T-helper 2 cell treated with Interferon-gamma antibody and Interleukin-4, amounts not matched to agents 5 μg/mL and 100 μg/mL, for 36 hours (primary cell): Measurements from ENCODE around the gene HOXC10.

ENCODE experiments used
- DNase-seq: peaks from one replicate; pipeline ENCODE4 v3.0.0; 2021; ENCODE audit warnings: low spot score
- H3K27ac Mint-ChIP-seq: one replicate; pipeline ENCODE4 v1.8.0; 2021; ENCODE audit warnings: mild to moderate bottlenecking, mixed read lengths
- H3K27me3 Mint-ChIP-seq: one replicate; pipeline ENCODE4 v1.8.0; 2021; ENCODE audit warnings: low read depth, mixed read lengths
- H3K36me3 Mint-ChIP-seq: one replicate; pipeline ENCODE4 v1.8.0; 2021; ENCODE audit warnings: low read depth, mixed read lengths
- H3K4me1 Mint-ChIP-seq: one replicate; pipeline ENCODE4 v1.8.0; 2021; ENCODE audit warnings: low read depth, mixed read lengths
- H3K4me3 Mint-ChIP-seq: one replicate; pipeline ENCODE4 v1.8.0; 2022; ENCODE audit warnings: mild to moderate bottlenecking, moderate library complexity, mixed read lengths
- H3K9me3 Mint-ChIP-seq: one replicate; pipeline ENCODE4 v1.8.0; 2021; ENCODE audit warnings: mixed read lengths

Gene HOXC10

DNA sequence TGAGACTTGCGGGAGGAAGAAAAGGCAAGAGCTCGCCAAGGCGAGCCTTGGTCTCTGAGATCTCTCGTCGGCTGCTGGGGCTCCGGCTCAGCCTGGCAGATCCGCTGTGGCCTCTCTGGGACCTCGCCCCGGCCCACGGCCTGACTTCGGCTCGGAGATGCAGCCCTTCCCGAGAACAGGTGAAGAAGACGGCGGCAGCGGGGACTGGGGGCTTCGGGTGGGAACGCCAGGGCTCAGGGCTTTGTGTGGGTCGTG is 9.0 kb downstream of the HOXC10 start:
- Mint-ChIP-seq H3K4me3 (peak overlapping the region; percentile 7), H3K4me1 (peaks cover 27% of the 10 kb centered on the region), H3K36me3 (no peaks in the 10 kb centered on the region)

DNA sequence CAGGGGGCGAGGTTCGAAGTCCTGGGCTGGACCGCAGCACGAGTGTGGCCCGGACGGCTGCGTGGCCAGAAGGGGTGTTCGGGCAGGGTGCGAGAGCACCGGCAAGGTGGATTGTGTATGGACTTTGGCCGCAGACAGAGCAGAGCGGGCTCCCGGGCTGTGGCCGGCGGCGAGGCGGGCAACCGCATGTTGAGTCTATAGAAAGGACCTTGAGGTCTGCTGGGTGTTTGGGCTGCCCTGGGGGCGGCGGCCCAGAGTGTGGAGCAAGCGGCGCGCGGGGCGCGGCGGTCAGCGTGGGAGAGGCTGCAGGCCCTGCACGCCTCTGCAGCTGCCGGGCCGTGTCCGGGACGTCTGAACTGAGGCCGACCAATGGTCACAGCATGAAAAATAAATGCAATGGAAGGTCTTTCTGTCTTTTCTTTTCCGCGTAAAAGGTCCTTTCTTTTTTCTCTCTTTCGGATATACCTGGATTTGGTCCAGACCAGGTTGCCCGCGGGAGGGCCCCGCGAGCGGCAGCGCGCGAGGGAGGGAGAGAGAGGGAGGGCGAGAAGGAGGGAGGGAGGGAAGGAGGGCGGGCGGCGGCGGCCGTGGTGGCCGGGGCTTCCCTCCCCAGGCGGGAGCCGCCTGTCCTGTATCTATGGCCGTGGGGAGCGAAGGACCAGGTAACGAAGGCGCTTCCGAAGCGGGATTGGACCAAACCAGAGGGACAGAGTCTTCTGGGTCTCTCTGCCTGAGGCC is 9.5 kb downstream of the HOXC10 start:
- Mint-ChIP-seq H3K4me3 (peak overlapping the region; percentile 26), H3K9me3 (no peaks in the 10 kb centered on the region), H3K4me1 (peaks cover 23% of the 10 kb centered on the region)

More for the DNA sequence above, 9.0 kb downstream of the HOXC10 start:
- Mint-ChIP-seq H3K27ac (no peak overlapping the region), H3K27me3 (peaks cover 92% of the 10 kb centered on the region), H3K9me3 (no peaks in the 10 kb centered on the region)
- no peak for DNase-seq

DNA sequence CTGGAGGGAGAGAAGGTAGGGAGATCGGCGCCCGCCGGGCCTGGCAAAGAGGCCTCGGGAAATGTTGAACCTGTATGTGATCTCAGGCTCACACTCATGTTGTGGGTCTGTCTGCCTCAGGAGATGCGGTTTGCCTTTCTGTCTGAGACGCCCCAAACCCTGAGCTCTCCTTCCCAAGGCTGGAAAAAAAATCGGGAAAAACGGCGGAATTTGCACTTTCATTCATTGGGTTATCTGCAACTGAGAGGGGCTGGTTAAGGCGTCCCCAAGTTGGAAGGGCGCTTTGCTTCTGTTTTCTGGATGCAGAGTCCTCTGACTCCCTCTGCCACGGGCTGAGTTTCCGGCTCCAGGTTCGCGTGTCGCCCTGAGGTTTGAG is 10.0 kb downstream of the HOXC10 start:
- no peak for DNase-seq
- peaks cover 92% of the 10 kb centered on the region for H3K27me3 Mint-ChIP-seq
- no peaks in the 10 kb centered on the region for H3K9me3 Mint-ChIP-seq
- H3K4me1 Mint-ChIP-seq, result peaks cover 19% of the 10 kb centered on the region
- no peaks in the 10 kb centered on the region for H3K36me3 Mint-ChIP-seq
- no peak overlapping the region for H3K27ac Mint-ChIP-seq
- peak overlapping the region; percentile 26 for H3K4me3 Mint-ChIP-seq

More for the DNA sequence above, 9.5 kb downstream of the HOXC10 start:
- Mint-ChIP-seq H3K27me3 (peaks cover 92% of the 10 kb centered on the region), H3K36me3 (no peaks in the 10 kb centered on the region), H3K27ac (no peak overlapping the region)
- no peak for DNase-seq

DNA sequence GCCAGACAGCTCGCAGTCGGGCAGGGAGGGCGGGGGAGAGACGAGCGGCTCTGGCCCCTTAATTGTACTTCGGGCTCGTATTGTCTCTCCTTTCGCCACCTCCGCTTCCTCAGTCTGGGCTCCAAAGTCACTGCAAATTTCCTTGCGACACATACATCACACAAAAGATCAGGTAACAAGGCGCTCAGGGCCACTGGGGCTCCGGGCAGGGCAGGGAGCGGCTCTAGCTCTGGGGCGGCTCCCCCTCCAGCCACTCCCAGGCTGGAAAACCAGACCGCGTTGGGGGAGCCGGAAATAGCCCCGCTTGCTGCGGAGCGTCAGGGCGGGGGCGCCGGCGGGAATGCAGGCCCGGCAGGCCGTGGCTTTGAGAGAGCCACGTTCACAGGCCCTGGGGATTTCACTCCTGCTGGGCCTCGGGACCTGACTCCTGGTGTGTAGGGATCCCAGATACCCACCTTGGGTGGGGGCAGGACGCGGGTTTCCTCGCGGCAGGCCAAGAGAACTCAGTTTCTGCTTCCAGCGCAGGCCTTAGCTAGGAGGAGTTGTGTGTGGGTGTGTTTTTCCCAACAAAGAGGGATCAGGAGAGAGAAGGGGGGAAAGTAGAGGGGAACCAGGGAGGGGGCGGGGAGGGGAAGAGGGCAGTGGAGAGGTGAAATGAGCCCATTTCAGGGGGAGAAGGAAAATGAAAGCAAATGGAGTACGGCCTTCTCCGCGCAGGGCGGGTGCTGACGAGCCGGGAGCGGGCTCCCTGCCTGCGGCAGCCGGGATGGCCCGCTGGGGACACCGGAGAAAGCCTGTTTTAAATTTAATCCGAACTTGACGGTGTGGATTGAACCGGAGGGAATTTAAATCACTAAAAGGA is 10.7 kb downstream of the HOXC10 start:
- DNase-seq, result no peak
- H3K36me3 Mint-ChIP-seq, result no peaks in the 10 kb centered on the region
- peaks cover 90% of the 10 kb centered on the region for H3K27me3 Mint-ChIP-seq
- peak overlapping the region; percentile 77 for H3K4me3 Mint-ChIP-seq
- H3K4me1 Mint-ChIP-seq, result peaks cover 14% of the 10 kb centered on the region
- peak overlapping the region; percentile 31 for H3K27ac Mint-ChIP-seq
- no peaks in the 10 kb centered on the region for H3K9me3 Mint-ChIP-seq

DNA sequence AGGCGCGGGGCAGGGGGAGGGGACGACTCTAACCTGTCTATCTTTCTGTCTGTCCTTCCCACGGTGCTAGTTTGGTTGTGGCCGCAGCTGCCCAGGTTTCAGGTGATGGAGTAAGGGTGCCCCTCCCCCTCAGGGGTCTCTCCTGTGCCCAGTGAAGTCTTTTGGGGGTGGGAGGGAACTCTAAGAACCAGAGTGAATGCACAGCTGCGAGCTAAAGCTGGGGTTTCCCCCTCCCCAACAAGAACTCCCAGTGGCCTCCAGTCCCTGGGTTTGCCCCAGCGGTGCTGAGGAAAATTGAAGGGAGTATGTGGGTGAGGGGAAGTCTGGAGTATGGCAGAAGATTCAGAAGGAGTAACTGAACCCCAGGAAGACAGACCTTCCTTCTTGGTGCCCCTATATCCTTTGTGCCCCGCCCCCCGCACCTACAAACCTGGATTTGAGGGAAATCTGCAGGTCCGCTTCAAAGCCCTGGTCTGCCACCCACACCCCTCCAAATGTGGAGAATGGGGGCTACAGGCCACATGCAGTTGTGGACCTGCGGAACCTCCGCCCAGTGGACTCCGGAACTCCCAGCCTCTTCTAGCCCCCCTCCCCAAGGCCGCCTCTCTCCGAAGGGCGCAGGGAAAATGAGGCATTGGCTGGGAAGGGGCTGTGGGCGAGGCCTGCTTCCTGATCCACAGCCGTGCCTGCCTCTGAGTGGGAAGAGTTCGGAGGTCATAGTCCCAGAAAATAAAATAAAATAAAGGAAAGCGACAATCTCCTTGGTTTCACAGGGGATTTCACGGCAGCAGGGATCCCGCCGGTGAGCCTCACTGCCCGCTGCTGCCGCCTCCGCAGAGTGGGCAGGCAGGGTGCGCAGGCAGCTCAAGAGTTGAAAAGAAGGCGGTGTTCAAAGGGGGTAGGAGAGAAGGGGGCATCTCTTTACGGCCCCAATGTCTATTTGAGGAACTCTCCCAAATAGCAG is 11.6 kb downstream of the HOXC10 start:
- H3K36me3 Mint-ChIP-seq, result no peaks in the 10 kb centered on the region
- H3K27ac Mint-ChIP-seq, result no peak overlapping the region
- H3K9me3 Mint-ChIP-seq, result no peaks in the 10 kb centered on the region
- peaks cover 92% of the 10 kb centered on the region for H3K27me3 Mint-ChIP-seq
- no peak for DNase-seq
- H3K4me3 Mint-ChIP-seq, result peak overlapping the region; percentile 77
- peaks cover 14% of the 10 kb centered on the region for H3K4me1 Mint-ChIP-seq

DNA sequence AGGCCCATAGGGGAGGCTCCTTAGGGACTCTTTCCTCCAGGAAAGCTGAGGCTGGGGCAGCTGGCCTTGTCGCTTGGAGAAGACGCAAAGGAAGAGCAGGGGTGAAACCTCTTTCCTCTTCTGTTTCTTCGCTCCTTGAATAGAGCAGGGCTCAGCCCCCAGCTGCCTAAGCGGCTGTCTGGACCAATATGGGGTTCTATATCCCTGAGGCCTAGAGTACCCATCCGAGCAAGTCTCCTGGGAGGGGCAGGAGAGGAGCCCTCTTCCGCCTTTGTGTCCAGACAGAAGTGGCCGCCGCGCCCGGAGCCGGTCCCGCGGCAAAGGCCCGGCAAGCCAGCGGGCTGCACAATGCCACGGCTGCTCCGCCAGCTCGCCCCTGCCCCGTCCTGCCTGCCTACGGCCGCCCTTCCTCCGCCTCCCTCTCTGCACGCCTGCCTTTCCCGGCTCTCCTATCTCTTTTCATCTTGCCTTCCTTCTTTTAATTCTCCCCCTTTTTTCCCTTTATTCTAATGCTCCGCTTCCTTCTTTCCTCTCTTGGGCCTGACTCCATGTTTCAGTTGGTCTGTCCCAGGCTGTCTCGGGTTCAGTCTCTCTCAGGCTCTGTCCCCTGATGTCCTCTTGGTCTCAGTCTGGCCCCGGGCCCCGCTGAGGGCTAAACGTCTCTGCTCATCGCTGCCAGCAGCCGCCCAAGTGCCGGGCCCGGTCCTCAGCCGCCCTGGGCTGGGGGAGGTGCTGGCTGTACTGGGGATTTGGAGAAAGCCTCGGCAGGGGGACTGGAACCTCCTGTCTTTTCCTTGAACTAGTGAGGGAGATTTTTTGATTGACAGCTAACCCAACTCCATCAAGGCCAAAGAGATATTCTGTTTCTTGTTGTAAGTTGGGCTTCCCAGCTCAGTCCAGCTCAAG is 12.5 kb downstream of the HOXC10 start:
- Mint-ChIP-seq H3K27me3 (peaks cover 92% of the 10 kb centered on the region), H3K27ac (peak overlapping the region; percentile 16), H3K4me3 (no peak overlapping the region), H3K36me3 (no peaks in the 10 kb centered on the region), H3K4me1 (peaks cover 14% of the 10 kb centered on the region), H3K9me3 (no peaks in the 10 kb centered on the region)
- no peak for DNase-seq

DNA sequence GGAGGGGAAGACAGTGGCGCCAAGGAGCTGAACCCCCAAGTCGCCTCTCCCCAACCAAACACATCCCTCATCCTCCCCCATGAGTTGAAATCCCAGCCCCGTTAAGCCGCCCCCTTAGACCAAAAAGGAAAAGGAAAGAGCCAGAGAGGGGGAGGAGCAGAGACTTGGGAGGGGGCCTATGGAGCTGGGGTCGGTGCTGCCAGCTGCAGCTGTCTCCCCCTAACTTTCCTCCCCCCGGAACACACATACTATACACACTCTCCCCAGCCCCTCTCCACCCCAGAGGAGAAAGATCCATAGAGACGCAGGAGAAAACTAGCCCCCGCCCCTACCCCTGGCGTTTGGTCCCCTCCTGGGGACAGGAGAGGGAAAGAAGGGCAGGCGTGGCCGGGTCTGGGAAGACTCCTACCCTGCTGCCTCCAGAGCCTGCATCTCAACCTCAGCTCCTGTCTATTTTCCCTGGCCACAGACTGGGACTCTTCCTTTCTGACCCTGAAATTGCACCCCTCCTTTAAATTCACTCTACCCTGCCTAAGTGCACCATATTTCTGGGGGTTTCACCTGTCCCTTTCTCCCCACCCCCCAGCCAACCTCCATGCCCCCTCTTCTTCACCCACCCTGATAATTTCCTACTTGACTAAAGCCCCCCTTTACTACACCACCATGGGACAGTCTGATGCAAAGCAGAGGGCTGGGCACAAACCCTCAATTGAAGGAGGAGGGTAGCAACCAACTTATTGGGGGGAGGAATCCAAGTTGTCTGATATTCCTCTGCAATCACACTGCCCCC is 13.4 kb downstream of the HOXC10 start:
- Mint-ChIP-seq H3K36me3 (no peaks in the 10 kb centered on the region), H3K4me1 (peaks cover 15% of the 10 kb centered on the region), H3K4me3 (no peak overlapping the region), H3K27me3 (peaks cover 92% of the 10 kb centered on the region), H3K9me3 (no peaks in the 10 kb centered on the region), H3K27ac (no peak overlapping the region)
- no peak for DNase-seq

DNA sequence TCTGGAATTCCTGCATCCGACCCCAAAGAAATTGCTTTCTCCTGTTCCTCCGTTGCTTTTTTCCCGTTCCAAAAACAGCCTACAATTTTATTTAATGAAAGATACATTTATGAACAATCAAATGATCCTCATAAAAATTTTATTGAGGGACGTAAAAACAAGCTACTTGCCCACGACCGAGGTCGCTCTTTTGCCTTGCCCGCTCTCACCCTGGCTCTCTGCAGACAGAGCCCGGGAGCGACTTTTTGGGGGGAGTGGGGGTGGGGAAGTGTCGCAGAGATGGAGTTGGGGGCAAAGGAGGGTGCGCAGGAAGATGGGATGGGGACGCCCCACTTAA is 13.9 kb downstream of the HOXC10 start:
- Mint-ChIP-seq H3K9me3 (no peaks in the 10 kb centered on the region), H3K36me3 (no peaks in the 10 kb centered on the region), H3K4me3 (no peak overlapping the region), H3K27me3 (peaks cover 92% of the 10 kb centered on the region), H3K4me1 (peaks cover 14% of the 10 kb centered on the region), H3K27ac (no peak overlapping the region)
- no peak for DNase-seq

DNA sequence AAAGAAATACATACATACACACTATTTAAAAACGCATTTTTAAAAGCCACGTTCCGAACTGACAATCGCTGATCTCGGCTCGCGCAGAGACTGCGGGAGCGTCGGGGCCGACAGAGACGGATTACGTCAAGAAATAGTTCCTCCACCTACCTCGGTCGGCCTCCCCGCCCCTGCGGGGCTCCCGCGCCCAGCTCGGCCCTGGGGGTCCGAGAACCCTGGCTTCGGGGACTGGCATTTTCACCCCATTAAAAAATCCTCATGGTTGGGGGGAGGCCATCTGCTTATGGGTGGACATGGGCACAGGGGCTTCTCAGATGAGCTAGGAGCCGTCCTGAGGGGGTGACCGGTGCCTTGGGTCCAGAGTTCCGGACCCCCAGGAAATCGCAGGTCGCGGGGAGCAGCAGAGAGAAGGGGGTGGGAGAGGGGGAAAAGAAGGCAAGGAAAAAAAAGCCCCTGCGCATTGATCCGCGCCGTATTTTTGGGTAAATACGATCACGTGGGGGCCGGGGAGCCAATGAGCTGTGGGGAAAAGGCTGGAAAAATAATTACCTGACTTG is 14.7 kb downstream of the HOXC10 start:
- Mint-ChIP-seq H3K9me3 (no peaks in the 10 kb centered on the region), H3K4me3 (peak overlapping the region; percentile 9), H3K27ac (peak overlapping the region; percentile 55), H3K4me1 (peaks cover 11% of the 10 kb centered on the region), H3K27me3 (peaks cover 94% of the 10 kb centered on the region), H3K36me3 (no peaks in the 10 kb centered on the region)
- DNase-seq, result no peak

DNA sequence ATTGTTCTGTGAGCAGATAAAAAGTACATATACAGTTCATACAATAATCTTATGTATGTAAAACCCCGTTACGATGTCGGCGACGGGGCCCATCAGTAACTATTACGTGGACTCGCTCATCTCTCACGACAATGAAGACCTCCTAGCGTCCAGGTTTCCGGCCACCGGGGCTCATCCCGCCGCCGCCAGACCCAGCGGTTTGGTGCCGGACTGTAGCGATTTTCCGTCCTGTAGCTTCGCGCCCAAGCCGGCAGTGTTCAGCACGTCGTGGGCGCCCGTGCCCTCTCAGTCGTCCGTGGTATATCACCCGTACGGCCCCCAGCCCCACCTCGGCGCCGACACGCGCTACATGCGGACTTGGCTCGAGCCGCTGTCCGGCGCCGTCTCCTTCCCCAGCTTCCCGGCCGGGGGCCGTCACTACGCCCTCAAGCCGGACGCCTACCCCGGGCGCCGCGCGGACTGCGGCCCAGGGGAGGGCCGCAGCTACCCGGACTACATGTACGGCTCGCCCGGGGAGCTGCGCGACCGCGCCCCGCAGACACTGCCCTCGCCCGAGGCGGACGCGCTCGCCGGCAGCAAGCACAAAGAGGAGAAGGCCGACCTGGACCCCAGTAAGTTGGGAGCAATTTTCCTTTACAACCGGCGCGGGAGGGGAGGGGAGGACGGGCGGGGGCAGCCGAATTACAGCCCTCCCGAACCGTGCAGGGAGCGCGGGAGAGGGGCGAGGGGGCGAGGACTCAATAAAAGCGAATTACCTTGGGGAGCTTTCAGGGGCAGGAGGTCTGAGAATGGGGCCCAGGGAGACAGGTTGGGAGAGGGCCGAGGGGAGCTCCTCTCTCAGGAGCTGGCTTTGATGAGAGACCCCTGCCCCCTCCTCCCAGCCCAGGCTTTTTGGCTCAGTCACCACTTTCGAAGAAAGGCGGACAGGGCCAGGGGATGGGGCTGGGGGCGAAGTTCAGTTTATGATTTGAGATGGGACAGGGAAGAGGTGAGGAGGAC is 15.5 kb downstream of the HOXC10 start, which contains the start of gene HOXC9:
TSS of gene HOXC9 (plus strand) at position 46 of the 999 bp plus-strand sequence. CDS start at position 74, 28 bp downstream.
- Mint-ChIP-seq H3K27me3 (peaks cover 95% of the 10 kb centered on the region), H3K27ac (peak within 1 kb of the TSS; percentile 55), H3K36me3 (no peaks in the 10 kb centered on the region), H3K4me1 (peaks cover 13% of the 10 kb centered on the region), H3K9me3 (no peaks in the 10 kb centered on the region), H3K4me3 (peak within 1 kb of the TSS; percentile 9)
- no peak for DNase-seq

DNA sequence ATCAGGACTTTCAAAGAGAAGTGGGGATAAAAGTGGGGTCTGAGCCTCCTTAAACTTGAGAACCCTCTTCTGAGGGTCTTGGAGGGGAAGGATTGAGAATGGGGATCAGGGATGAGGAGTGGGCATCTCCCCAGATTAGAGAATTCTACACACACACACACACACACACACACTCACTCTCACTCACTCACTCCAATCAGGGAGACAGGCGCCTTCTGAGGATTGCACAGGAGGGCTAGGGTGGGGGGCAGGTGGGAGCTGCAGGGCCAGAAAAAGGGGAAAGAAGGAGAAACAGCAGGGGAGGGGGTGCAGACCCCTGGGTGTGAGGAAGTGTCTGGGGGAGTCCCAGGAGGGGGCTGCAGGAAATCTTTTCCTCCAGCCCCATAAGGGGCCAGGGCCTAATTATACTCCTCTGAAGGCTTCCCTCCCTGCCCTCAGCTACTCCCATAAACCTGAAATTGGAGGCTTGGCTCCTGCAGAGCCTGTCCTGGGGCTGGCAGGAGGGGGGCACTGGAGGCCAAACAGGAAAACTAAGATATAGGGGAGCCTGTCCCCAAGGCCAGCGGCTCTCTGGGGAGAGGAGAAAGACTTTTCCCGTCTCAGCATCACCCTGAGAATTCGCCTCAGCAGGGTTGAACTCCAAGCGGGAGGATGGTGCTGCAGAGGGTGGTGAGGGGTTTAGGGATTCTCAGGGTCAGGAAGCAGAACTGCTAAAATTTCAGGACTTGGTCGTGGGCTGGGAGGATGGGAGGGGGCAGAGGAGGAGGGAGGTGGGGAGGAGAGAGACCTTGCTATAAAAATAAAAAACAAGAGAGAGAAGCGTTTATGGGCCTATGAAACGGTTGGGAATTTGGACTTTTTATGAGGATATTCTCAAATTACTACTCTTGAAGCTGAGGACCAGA is 16.6 kb downstream of the HOXC10 start:
- Mint-ChIP-seq H3K4me3 (no peak overlapping the region), H3K36me3 (no peaks in the 10 kb centered on the region), H3K9me3 (no peaks in the 10 kb centered on the region), H3K4me1 (peaks cover 17% of the 10 kb centered on the region), H3K27ac (no peak overlapping the region), H3K27me3 (peaks cover 96% of the 10 kb centered on the region)
- DNase-seq, result no peak
